COLO829 (cell line): Measurements from ENCODE around the gene INO80E.

Experiments
- DNase-seq: peaks from one replicate; pipeline ENCODE4 v3.0.0; 2012; ENCODE audit warnings: low spot score

Gene INO80E

GRCh38 chr16:29975811-29976511 lies 20.1 kb upstream of the INO80E start:
- DNase-seq = no peak

GRCh38 chr16:29977063-29977825 lies 18.8 kb upstream of the INO80E start:
- DNase-seq = no peak

GRCh38 chr16:29978081-29978480 lies 18.0 kb upstream of the INO80E start:
- no peak for DNase-seq

- DNase-seq = no peak
These were observed 17.3 kb upstream of the INO80E start for GRCh38 chr16:29978564-29979270.

- DNase-seq = no peak
These were observed 13.3 kb upstream of the INO80E start for GRCh38 chr16:29982560-29983419.

- DNase-seq = no peak
These were observed 12.5 kb upstream of the INO80E start for GRCh38 chr16:29983420-29984136.

- no peak for DNase-seq
These were observed 11.8 kb upstream of the INO80E start for GRCh38 chr16:29984137-29984763.

- DNase-seq = no peak
These were observed 11.3 kb upstream of the INO80E start for GRCh38 chr16:29984764-29985147.

- DNase-seq = no peak
These were observed 10.7 kb upstream of the INO80E start for GRCh38 chr16:29985271-29985811.

- DNase-seq = no peak
These were observed 9.8 kb upstream of the INO80E start for GRCh38 chr16:29986231-29986630.

GRCh38 chr16:29986931-29987330 lies 9.1 kb upstream of the INO80E start:
- DNase-seq = no peak

GRCh38 chr16:29987371-29988085 lies 8.5 kb upstream of the INO80E start:
- no peak for DNase-seq

GRCh38 chr16:29988346-29989075 lies 7.5 kb upstream of the INO80E start:
- no peak for DNase-seq

- DNase-seq = no peak
These were observed 6.8 kb upstream of the INO80E start for GRCh38 chr16:29989111-29989858.

GRCh38 chr16:29990034-29990433 lies 6.0 kb upstream of the INO80E start:
- DNase-seq = no peak

GRCh38 chr16:29990883-29991570 lies 5.0 kb upstream of the INO80E start:
- no peak for DNase-seq

- no peak for DNase-seq
These were observed 4.5 kb upstream of the INO80E start for GRCh38 chr16:29991571-29991904.

GRCh38 chr16:29992344-29992967 lies 3.6 kb upstream of the INO80E start:
- DNase-seq = no peak
